BLaER1 treated with 17β-estradiol and CSF1 and Interleukin-3, amounts not matched to agents 10 nM and 100 nM (cell line): Measurements from ENCODE around the gene PDE4B.

Source experiments
- H3K27ac ChIP-seq, 11 experiments: shearing (Covaris generic); formaldehyde crosslinking; 2 replicates each; pipeline ENCODE4 v1.8.1; 2022
- H3K27me3 ChIP-seq, 11 experiments: shearing (Covaris generic); formaldehyde crosslinking; 2 replicates each; pipeline ENCODE4 v1.8.1; 2022
- H3K36me3 ChIP-seq, 11 experiments: shearing (Covaris generic); formaldehyde crosslinking; 2 replicates each; pipeline ENCODE4 v1.8.1; 2022
- H3K4me1 ChIP-seq, 10 experiments: shearing (Covaris generic); formaldehyde crosslinking; 2 replicates each; pipeline ENCODE4 v1.8.1; 2022
- H3K4me2 ChIP-seq, 11 experiments: shearing (Covaris generic); formaldehyde crosslinking; 2 replicates each; pipeline ENCODE4 v1.8.1; 2022
- H3K4me3 ChIP-seq, 10 experiments: shearing (Covaris generic); formaldehyde crosslinking; 2 replicates each; pipeline ENCODE4 v1.8.1; 2022
- H3K9ac ChIP-seq, 11 experiments: shearing (Covaris generic); formaldehyde crosslinking; 2 replicates each; pipeline ENCODE4 v1.8.1; 2022
- H3K9me3 ChIP-seq, 11 experiments: shearing (Covaris generic); formaldehyde crosslinking; replicated peaks in 1 of 11; 2 replicates each; pipeline ENCODE4 v1.8.1; 2022
- H4K20me1 ChIP-seq, 11 experiments: shearing (Covaris generic); formaldehyde crosslinking; 2 replicates each; pipeline ENCODE4 v1.8.1; 2022
- Cebpa-rat ChIP-seq, 11 experiments: shearing (Covaris generic); IDR thresholded peaks; 2 replicates each; pipeline ENCODE4 v1.8.1; 2022

The PDE4B gene

DNA sequence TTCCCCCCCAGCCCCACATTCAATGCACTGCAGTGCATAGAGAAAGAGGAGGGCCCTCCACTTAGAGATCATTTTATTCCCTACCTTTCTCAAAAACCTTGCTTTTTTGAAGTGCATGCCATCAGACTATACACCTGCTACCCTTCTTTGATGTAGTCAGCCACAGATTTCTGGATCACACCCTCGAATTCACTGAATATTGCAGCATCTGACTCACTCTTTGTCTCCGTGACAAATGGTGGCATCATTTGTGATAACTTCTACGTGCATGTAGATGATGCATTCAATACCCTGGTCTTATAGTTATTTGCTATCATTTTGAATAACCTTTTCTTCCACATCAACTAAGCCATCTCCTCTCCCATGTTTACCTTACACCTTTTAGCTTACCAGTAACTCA lies 431.0 kb downstream of the PDE4B start:
- Histone ChIP-seq H3K4me1 (no peaks in the 10 kb centered on the region), H3K27ac (no peak overlapping the region), H3K27me3 (no peaks in the 10 kb centered on the region), H3K9ac (no peak overlapping the region), H3K4me2 (no peak overlapping the region), H3K9me3 (no peaks in the 10 kb centered on the region), H4K20me1 (no peaks in the 10 kb centered on the region), H3K4me3 (no peak overlapping the region), H3K36me3 (no peaks in the 10 kb centered on the region)
- no peak for TF ChIP-seq Cebpa-rat (IDR thresholded peaks at IDR 0.05)

DNA sequence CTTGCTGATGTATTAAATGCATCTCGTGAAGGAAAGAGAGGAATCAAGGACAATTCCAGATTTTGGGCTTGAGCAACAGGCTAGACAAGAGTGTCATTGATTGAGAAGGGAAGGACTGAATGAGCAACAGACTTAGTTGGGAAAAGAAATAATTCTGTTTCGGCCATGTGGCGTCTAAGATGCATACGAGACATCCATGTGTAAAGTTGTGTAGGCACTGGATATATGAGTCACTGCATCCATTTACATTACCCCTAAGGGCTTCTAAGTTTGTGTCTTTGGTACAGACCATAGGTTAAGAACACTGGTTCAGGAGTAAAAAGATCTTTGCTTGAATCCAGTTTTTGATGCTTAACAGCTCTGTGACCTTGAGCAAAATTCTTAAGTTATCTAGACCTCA lies 434.3 kb downstream of the PDE4B start:
- Histone ChIP-seq H3K4me2 (no peak overlapping the region), H3K4me3 (no peak overlapping the region), H4K20me1 (no peaks in the 10 kb centered on the region), H3K9ac (no peak overlapping the region), H3K36me3 (no peaks in the 10 kb centered on the region), H3K27me3 (no peaks in the 10 kb centered on the region), H3K9me3 (no peaks in the 10 kb centered on the region), H3K27ac (no peak overlapping the region), H3K4me1 (no peaks in the 10 kb centered on the region)
- TF ChIP-seq Cebpa-rat (IDR thresholded peaks at IDR 0.05): no peak

DNA sequence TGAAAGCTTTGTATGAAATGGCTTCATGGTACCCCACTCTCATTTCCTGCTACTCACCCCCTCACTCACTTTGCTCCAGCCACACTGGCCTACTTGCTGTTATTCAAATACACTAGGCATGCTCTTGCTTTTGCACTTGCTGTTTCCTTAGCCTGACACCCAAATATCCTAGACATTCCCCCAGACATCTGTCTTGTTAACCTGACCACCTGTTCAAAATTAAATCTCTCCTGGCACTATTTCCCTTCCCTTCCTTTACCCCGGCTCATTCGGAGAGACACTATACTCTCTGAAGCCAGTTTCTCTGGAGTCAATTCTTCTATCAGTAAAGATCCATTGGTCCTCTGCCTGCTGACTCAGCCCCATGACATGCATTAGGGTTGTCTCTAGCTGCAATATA lies 435.3 kb downstream of the PDE4B start:
- no peak overlapping the region for H3K4me3 ChIP-seq
- H3K4me1 ChIP-seq: no peaks in the 10 kb centered on the region
- no peak for TF ChIP-seq Cebpa-rat (IDR thresholded peaks at IDR 0.05)

DNA sequence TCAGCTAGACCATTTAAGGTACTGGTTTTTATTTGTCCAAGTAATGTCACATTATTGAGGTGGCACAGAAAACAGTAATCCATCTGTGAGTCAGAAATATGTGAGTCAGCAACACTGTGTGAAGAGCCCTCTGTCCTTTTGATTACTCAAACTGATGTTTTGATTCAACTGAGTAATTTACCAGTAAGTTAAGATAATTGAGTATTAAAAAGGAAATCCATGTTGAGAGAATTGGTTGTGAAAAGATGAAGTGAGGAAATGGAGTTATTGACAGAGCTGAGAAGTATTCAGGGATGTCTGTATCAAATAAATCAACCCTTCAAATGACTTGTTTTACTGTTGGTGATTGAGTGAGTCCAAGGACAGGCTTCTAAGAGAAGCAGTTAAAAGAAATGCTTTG lies 438.5 kb downstream of the PDE4B start:
- Histone ChIP-seq H3K4me2 (no peak overlapping the region), H3K27me3 (no peaks in the 10 kb centered on the region), H4K20me1 (no peaks in the 10 kb centered on the region), H3K9me3 (no peaks in the 10 kb centered on the region), H3K36me3 (no peaks in the 10 kb centered on the region), H3K27ac (no peak overlapping the region), H3K4me3 (no peak overlapping the region), H3K9ac (no peak overlapping the region), H3K4me1 (peaks cover 0 to 8% (median 0%) of the 10 kb centered on the region in 10 experiments; a peak in 5 of 20 replicates)
- no peak for TF ChIP-seq Cebpa-rat (IDR thresholded peaks at IDR 0.05)

More for the DNA sequence above, 435.3 kb downstream of the PDE4B start:
- Histone ChIP-seq H3K4me2 (no peak overlapping the region), H3K36me3 (no peaks in the 10 kb centered on the region), H4K20me1 (no peaks in the 10 kb centered on the region), H3K27me3 (no peaks in the 10 kb centered on the region), H3K9me3 (no peaks in the 10 kb centered on the region), H3K9ac (no peak overlapping the region), H3K27ac (no peak overlapping the region)

DNA sequence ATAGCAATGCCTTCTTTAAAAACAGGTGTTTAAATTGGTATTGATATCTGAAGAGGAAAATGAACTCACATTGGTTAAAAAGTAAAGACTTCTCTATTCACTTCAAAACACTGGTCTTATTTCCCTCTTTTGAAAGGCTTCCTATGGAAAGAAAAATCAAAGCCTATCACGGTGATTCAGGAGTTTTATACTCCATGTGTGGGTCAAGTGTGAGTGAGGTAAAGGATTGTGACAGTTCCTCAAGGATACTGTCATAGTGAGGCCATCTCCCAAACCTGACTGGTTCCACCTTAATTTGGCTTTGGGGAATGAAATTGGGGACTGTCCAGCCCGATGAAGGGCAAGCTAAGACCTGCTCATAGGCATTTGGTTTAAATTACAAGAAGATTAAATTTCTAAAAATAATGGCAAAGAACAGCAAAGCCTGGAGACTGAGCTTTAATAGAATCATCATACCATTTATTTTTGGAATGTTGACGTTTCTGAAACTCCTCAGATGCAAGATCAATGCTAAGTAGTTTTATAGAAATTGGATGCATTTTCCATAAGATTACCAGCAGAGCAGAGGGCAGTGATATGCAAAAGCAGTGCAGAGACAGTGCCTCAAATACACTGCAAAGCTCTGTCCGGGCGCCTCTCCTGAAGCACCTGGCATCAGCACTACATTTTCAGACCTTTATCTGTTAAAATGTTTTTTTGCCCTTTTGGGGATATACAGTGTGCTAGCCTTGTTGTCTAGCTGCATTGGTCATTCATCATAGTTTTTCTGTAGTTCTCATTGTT lies 439.2 kb downstream of the PDE4B start:
- no peaks in the 10 kb centered on the region for H3K27me3 ChIP-seq
- no peaks in the 10 kb centered on the region for H4K20me1 ChIP-seq
- no peaks in the 10 kb centered on the region for H3K9me3 ChIP-seq
- TF ChIP-seq Cebpa-rat (IDR thresholded peaks at IDR 0.05): no peak
- H3K4me3 ChIP-seq: no peak overlapping the region
- no peaks in the 10 kb centered on the region for H3K36me3 ChIP-seq
- H3K27ac ChIP-seq: no peak overlapping the region
- peaks cover 0 to 8% (median 0%) of the 10 kb centered on the region in 10 experiments; a peak in 5 of 20 replicates for H3K4me1 ChIP-seq
- H3K4me2 ChIP-seq: no peak overlapping the region
- H3K9ac ChIP-seq: no peak overlapping the region

DNA sequence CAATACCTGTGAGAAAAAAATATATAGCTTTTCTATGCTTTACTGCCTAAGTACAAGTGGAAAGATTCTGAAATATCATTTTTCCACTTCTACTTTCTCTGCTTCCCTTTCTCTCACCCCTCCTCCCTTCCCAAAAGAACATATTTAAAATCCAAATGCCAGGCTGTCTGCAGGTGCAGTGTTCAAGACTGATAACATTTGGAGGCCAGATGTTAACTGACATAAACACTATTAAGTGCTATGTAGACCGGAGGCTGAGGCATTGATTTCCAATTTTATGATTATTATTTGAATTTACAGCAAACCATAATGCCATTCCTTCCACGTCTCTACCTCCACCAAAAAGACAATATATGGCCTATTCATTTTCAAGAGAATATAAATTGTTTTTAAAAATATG lies 444.3 kb downstream of the PDE4B start:
- Histone ChIP-seq H3K4me1 (peaks cover 0 to 8% (median 0%) of the 10 kb centered on the region in 10 experiments; a peak in 5 of 20 replicates), H3K9me3 (no peaks in the 10 kb centered on the region), H3K4me2 (no peak overlapping the region), H3K27me3 (no peaks in the 10 kb centered on the region), H3K36me3 (no peaks in the 10 kb centered on the region), H3K27ac (no peak overlapping the region), H4K20me1 (no peaks in the 10 kb centered on the region), H3K4me3 (no peak overlapping the region), H3K9ac (no peak overlapping the region)
- no peak for TF ChIP-seq Cebpa-rat (IDR thresholded peaks at IDR 0.05)

DNA sequence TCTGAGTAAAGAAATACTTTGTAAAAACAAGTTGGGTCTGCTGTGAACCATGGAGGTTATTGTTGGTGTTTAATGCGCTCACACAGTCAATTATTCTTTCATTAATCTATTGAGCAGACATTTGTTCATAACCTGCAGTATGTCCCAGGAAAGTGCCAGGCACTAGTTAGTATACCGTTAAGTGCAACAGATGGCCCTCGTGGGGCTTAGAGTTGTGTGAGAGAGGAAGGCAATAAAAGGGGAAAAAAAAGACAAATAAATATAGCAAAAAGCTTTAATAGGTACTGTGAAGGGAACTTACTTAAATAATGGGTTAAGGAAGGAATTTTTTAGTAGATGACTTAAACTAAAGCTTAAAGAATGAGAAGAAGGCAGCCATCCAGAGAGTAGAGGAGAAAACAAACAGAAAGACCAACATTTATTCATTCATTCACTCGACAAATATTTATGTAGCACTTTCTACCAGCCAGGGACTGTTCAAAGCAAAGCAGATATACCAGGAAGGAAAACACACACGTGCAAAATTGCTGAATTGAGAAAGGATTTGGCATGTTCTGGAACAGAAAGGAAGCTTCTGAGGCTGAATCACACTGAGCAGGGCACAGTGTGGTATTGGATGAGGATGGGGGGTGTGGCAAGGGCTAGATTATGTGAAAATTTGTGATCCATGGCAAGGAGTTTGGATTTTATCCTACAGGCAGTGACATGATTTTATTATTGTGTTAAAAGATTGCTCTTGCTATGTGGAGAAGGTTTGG lies 445.2 kb downstream of the PDE4B start:
- H3K36me3 ChIP-seq: no peaks in the 10 kb centered on the region
- TF ChIP-seq Cebpa-rat (IDR thresholded peaks at IDR 0.05): no peak
- no peak overlapping the region for H3K27ac ChIP-seq
- H3K9ac ChIP-seq: no peak overlapping the region
- H3K9me3 ChIP-seq: no peaks in the 10 kb centered on the region
- no peak overlapping the region for H3K4me3 ChIP-seq
- H3K27me3 ChIP-seq: no peaks in the 10 kb centered on the region
- H3K4me2 ChIP-seq: no peak overlapping the region
- H4K20me1 ChIP-seq: no peaks in the 10 kb centered on the region
- H3K4me1 ChIP-seq: peaks cover 0 to 8% (median 0%) of the 10 kb centered on the region in 10 experiments; a peak in 5 of 20 replicates

DNA sequence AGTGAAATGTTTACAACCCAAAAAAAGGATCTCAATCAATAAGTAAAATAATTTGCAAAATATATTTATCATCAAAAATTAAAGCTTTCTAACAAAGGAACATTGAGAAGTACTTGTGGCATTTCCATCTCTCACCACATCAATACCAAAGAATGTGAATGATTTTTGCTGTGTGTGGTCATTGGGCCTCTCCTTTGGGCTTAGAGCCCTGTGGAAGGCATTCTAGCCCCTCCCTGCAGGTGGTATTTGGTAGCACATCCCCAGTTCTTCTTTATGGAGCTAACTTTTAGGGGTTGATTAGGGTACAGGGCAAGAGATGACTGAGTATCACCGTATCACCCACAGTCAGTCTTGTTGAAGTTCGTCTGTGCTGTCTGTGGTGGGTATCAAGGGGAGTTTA lies 447.1 kb downstream of the PDE4B start:
- H3K4me1 ChIP-seq: peaks cover 0 to 12% (median 6%) of the 10 kb centered on the region in 10 experiments; a peak in 11 of 20 replicates
- no peak overlapping the region for H3K9ac ChIP-seq
- H3K27ac ChIP-seq: no peak overlapping the region
- no peak for TF ChIP-seq Cebpa-rat (IDR thresholded peaks at IDR 0.05)
- no peaks in the 10 kb centered on the region for H4K20me1 ChIP-seq
- H3K27me3 ChIP-seq: no peaks in the 10 kb centered on the region
- H3K4me3 ChIP-seq: no peak overlapping the region
- H3K36me3 ChIP-seq: no peaks in the 10 kb centered on the region
- H3K9me3 ChIP-seq: no peaks in the 10 kb centered on the region
- no peak overlapping the region for H3K4me2 ChIP-seq

DNA sequence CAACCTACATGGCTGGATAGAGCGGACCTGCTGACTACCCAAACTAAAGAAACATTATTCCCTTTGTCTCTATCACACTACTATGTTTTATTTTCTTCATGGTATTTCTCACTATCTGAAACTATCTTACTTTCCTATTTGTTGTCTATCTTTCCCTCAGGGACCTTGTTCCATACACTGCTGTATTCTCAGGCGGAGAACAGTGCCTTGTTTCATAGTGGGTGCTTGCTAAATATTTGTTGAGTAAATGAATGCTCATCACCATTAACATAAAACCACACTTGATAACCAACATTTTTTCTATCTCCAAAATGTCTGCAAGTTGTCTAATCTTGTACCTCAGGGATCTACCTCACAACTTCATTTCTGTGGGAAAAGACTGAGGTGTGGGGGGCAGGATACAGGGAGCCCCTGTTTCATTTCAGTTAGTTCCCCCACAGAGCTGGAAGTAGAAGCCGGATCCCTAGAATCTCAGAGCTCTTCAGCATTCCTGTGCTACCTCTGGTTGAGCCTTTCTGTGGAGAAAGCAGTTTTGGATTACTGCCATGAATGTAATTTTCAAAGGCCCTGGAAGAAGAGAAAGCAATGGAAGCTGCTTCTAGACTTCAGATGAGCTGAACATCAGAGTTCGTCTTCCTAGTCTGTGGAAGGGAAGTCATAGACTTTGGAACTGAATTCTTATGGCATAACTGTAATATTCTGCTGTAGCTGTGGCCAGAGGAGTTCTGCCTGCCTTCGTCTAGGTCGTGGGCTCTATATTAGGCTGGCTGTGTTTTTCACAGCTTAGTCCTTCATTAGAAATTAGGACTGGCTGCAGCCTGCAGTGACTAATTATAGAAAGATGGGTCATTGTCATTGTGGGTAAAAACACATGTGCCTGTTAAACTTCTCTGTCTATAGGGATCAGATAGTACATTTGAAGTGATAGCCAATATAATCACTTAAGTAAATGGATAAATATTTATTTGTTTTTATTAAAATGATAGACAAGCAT lies 448.1 kb downstream of the PDE4B start:
- Histone ChIP-seq H3K36me3 (no peaks in the 10 kb centered on the region), H3K4me3 (no peak overlapping the region), H3K9me3 (no peaks in the 10 kb centered on the region), H3K27me3 (no peaks in the 10 kb centered on the region), H3K4me2 (no peak overlapping the region), H3K9ac (no peak overlapping the region), H3K4me1 (peaks cover 0 to 14% (median 8%) of the 10 kb centered on the region in 10 experiments; a peak in 13 of 20 replicates), H4K20me1 (no peaks in the 10 kb centered on the region), H3K27ac (no peak overlapping the region)
- TF ChIP-seq Cebpa-rat (IDR thresholded peaks at IDR 0.05): no peak
